Suppressor macrophage treated with lipopolysaccharide for 1 hour (primary cell): ENCODE measurements around the gene ECT2.
"Not testable (repeated sequence)": the region's sequence is repeated elsewhere in the genome, so short reads cannot be mapped to it uniquely, and the experiment has no call there.

ENCODE experiments used
- DNase-seq, 3 donors: peaks; one replicate each; pipeline ENCODE4 v3.0.0-alpha.2; 2020 to 2022

The ECT2 gene, protein sequence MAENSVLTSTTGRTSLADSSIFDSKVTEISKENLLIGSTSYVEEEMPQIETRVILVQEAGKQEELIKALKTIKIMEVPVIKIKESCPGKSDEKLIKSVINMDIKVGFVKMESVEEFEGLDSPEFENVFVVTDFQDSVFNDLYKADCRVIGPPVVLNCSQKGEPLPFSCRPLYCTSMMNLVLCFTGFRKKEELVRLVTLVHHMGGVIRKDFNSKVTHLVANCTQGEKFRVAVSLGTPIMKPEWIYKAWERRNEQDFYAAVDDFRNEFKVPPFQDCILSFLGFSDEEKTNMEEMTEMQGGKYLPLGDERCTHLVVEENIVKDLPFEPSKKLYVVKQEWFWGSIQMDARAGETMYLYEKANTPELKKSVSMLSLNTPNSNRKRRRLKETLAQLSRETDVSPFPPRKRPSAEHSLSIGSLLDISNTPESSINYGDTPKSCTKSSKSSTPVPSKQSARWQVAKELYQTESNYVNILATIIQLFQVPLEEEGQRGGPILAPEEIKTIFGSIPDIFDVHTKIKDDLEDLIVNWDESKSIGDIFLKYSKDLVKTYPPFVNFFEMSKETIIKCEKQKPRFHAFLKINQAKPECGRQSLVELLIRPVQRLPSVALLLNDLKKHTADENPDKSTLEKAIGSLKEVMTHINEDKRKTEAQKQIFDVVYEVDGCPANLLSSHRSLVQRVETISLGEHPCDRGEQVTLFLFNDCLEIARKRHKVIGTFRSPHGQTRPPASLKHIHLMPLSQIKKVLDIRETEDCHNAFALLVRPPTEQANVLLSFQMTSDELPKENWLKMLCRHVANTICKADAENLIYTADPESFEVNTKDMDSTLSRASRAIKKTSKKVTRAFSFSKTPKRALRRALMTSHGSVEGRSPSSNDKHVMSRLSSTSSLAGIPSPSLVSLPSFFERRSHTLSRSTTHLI

DNA sequence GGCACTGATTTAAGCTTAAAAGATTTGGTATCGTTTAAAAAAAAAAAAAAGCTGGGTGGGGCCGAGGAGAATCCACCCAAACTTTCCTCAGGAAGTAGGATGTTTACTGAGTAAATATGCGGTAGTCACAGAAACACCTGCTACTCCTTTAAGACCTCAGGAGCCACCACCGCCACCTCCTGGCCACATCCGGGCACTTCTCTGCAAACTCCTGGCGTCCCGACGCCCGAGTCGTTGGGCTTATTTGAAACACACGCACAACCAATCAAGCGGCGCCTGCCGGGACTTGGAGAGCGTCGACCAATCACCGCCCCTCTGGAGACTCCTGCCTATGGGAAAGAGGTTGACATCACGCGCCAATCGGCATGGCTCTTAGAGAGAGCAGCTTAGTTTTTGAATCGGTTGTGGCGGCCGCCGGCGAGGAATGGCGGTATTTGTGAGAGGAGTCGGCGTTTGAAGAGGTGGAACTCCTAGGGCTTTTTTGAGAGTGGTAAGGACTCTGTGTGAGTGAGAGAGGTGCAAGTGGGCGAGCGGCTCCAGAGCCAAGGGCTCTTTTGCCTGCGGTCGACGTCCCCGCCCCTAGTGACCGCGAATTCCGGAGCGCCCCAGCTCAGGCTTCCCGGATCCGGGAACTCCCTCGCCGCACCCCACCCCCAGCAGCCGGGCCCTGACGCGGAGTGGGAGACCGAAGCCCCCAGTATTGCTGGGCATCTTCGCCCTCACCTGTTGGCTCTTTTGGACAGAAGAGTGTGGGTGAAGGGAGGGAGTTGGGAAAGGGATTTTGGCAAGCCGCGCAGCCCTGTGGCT lies at the start of gene ECT2:
Gene ECT2, plus strand, starts transcription at position 359 of the 807 bp plus-strand sequence. CDS start 3,805 bp downstream, outside the sequence.
- peak; percentile 99 to 100 (median 99) for DNase-seq

- no peak for DNase-seq
Measured at GRCh38 chr3:172700936-172701455, 49.5 kb upstream of the ECT2 start.

GRCh38 chr3:172701751-172702150 lies 48.8 kb upstream of the ECT2 start:
- peak; percentile 58 to 70 (median 64) for DNase-seq

- no peak for DNase-seq
Measured at GRCh38 chr3:172702256-172702655, 48.3 kb upstream of the ECT2 start.

GRCh38 chr3:172702731-172703130 lies 47.8 kb upstream of the ECT2 start:
- not testable (repeated sequence) for DNase-seq

GRCh38 chr3:172704001-172704400 lies 46.5 kb upstream of the ECT2 start:
- no peak for DNase-seq

GRCh38 chr3:172705170-172705569 lies 45.4 kb upstream of the ECT2 start:
- DNase-seq = no peak

GRCh38 chr3:172707030-172707429 lies 43.5 kb upstream of the ECT2 start:
- DNase-seq = peak in 2 of 3 donors; percentile 11 to 39

DNA sequence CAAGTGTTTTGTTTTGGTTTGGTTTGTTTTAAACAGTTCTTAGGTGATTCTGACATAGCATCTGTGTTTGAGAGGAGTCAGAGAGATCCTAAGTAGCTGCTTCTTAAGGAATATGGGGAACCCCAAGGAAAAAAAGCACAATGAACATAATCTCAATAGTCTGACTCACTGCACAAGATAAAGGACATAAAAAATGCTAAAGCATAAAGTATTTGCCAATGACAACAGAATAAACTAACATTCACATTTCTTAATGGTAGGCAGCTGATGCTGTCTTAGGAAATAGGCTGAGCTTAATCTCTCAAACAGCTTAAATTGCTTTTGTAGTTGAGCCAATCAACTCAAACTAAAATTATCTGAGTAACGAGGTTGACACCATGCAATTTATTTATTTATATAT lies 42.6 kb upstream of the ECT2 start:
- DNase-seq = peak; percentile 8 to 71 (median 53)

GRCh38 chr3:172708921-172709773 lies 41.4 kb upstream of the ECT2 start:
- DNase-seq = peak; percentile 18 to 35 (median 34)

- peak in 2 of 3 donors; percentile 40 to 46 for DNase-seq
Measured at GRCh38 chr3:172709774-172710663, 40.5 kb upstream of the ECT2 start.

DNA sequence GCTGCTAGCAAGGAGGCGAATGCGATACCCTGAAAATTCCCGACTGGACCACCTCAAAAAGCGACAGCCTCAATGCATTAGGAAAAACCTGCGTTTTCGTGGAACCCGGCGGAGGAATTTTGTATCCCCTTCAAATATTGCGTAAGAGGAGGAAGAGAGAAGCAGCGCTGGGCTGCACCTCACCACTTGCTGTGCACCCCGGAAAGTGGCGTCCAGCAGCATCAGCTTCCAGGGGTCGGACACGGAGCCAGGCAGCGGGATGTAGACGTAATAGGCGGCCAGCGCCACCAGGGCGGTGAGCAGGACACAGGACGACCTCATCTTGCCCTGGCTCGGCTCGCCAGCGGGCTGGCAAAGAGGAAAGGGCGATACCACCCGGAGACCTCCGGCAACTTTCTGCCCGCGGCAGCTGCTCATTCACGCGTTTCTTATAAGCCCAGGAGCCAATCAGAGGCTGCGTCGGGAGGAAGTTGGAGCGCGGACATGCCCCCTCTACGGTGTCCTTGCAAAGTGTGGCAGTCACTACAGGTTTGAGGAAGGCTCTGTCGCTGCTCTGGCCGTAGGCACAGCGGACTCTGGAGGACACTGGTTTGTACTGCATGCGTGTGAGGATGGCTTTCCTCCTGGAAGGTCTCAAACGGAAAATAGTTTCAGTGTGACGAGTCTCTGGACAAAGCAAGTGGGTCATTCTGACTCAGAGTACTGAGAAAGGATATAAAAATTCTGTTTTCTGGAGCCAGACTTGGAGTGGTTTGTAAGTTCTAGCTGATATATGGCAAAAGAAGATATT lies 39.7 kb upstream of the ECT2 start, which contains the start of gene NCEH1:
Gene NCEH1, minus strand, starts transcription at position 404 of the 790 bp plus-strand sequence. Its CDS starts 83 bp downstream, at position 321.
- DNase-seq = peak; percentile 92 to 97 (median 95)

DNA sequence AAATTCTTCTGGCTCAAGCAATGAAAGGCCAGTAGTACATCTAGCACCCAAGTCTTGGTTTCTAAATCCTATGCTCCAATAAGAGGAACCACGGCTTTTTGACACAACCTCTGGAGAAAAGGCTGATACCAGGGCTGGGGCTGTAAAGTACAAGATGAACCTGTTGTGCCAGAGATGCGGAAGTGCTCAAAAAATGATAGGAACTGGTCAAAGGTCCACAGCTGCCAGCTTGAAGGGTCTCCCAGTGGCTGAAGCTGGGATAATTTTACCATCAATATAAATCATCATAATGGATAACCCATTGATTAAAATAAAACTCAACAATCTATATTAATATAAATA lies 39.1 kb upstream of the ECT2 start:
- no peak for DNase-seq

GRCh38 chr3:172713316-172713715 lies 37.2 kb upstream of the ECT2 start:
- DNase-seq = no peak

DNA sequence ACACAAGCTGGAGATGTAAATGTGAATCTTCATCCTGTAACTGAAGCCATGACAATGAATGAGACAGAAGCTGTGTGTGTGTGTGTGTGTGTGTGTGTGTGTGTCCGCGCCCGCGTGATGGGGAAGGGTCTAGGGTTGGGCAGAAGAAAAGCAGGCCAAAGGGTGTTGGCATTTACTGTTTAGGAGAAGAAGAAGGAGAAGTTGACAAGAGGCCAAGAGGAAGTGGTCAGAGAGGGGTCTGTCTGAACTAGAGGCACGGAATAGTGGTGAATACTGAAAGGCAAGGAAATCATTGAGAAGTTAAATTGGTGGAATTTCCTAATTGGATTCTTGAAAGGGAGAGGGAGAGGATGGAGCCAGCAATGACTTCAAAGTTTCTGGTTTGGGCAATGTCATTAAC lies 34.0 kb upstream of the ECT2 start:
- peak; percentile 73 to 78 (median 73) for DNase-seq

GRCh38 chr3:172717493-172718088 lies 32.9 kb upstream of the ECT2 start:
- DNase-seq = peak; percentile 25 to 53 (median 50)

DNA sequence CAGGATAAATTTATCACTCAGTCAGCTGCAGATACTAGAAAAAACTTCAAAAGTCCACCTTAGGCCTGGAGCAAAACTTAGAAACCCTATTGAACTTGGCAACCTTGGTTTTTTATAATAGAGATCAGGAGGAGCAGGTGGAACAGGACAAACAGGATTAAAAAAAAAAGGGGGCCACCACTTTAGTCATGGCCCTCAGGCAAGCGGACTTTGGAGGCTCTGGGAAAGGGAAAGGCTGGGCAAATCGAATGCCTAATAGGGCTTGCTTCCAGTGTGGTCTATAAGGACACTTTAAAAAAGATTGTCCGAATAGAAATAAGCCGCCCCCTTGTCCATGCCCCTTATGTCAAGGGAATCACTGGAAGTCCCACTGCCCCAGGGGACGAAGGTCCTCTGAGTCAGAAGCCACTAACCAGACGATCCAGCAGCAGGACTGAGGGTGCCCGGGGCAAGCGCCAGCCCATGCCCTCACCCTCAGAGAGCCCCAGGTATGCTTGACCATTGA lies 27.9 kb upstream of the ECT2 start:
- not testable (repeated sequence) for DNase-seq

DNA sequence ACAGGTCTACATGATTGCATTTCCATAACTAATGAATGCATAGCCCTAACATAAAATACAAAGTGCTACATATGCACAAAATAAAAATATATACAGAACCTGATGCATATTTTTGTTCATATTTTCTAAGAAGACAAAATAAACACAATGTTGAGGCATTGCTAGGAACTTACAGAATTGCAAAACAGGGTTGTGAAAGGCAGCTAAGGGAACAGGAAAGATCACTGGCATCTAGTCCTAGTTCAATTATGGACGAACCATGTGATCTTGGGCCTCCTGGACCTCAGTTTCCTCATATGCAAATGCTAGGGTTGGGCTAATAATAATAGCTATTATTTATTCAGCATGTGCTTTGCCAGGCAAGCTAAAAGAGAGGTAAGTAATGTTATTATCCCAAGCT lies 24.1 kb upstream of the ECT2 start:
- peak; percentile 59 to 80 (median 74) for DNase-seq

DNA sequence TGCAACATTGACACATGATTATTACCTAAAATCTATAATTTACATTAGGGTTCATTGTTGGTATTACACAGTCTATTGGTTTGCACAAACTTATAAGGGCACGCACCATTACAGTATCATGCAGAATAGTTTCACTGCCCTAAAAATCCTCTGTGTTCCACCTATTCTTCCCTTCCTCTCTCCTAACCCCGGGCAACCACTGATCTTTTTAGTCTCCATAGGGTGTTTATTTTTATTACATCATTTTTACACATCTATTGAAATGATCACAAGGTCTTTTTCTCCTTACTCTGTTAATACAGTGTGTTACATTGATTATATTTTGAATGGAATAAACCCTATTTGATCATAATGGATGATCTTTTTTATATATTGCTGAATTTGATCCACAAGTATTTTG lies 15.5 kb upstream of the ECT2 start:
- no peak for DNase-seq
